Globus pallidus (tissue), 1 donor: Measurements from ENCODE around the gene PSME3IP1.

Source experiments
- DNase-seq: peaks from one replicate; pipeline ENCODE4 v3.0.0-alpha.2; 2015; ENCODE audit warnings: low spot score

PSME3IP1 gene

DNA sequence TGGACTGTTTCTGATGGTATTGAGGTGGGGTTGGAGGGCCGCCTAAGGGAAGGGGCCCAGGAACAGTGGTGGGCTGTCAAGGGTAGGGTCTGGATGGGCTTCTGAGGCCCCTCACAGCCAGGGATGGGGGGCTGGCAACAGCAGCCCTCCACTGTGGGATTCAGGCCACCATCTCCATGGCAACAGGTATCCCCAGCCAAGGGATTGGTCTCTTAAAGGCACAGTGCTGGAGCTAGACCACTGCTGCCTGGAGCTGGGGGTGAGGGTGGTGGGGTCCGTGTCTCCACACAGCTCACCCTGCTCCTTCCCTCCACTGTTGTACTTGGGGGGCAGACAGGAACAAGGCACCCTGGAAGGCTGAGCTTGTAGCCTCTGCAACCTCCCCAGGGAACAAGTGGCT is 41.8 kb downstream of the PSME3IP1 start:
- no peak for DNase-seq

DNA sequence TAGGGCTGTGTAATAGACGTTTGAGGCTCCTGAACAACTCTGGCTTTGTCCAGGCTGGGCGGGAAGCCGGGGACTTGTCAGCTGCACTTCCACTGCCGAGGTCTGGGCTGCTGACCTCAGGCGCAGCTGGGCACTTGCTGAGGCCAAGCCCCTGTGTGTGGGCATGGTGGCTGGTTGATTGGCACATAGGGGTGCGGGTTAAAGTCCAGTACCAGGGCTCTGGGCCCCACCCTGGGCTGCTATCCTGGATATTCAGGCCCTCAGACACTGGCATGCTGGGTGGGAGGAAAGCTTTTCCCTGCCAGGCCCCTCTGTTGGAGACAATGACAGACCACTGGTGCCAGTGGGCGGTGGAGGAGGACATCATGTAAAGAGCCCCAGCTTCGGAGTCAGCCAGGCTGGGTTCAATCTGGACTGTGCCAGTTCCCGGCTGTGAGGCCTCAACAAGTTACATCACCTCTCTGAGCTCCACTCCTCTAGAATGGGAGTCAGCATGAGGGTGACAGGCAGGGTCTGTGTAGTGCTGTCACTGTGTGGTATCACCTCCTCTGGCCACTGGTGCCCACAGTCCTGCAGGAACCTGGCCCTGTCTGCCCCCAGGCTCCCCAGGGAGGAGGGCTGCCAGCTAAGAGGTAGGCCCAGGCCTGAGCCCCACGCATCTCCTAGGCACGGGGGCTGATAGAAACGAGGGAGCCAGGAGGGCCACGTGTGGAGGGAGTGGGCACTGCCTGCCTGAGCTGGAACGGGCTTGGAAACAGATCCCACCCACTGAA is 42.5 kb downstream of the PSME3IP1 start:
- DNase-seq = peak; percentile 98

GRCh38 chr16:57141822-57142631 is 43.8 kb downstream of the PSME3IP1 start:
- DNase-seq = no peak

GRCh38 chr16:57140931-57141668 is 44.7 kb downstream of the PSME3IP1 start:
- DNase-seq = no peak

- no peak for DNase-seq
Measured at GRCh38 chr16:57138281-57138935, 47.4 kb downstream of the PSME3IP1 start.

DNA sequence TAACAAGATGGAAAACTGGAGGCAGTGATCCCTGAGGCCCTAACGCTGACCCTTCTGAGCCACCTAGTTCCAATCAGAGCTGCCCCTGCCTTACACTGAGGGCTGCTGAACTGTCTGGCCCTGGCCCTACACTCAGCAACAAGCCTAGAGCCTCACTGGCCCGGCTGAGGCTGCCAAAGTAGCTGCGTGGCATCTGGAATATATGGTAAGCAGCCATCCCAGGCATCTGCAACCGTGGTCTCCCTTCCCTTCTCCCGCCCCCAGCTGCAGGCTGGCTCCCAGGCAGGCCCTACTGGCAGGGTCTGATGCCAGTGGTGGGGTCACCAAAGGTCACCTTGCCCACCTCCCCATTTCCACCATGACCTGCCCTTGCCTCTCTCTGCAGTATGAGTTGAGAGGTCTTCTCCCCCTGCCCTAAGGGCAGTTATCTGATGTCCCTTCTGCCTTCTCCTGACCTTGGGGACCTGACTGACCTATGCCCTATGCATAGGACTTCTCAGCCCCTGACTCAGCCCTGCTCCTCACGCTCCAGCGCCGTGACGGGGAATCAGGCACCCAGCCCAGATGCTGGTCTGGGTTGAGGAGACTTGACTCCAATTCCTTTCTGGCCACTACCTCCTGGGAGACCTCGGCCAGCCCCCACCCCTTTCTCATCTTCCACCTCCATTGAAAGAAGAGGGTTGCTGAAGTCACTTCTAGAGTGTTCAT is 48.1 kb downstream of the PSME3IP1 start:
- DNase-seq = no peak

GRCh38 chr16:57137043-57137442 is 48.8 kb downstream of the PSME3IP1 start:
- DNase-seq = no peak

DNA sequence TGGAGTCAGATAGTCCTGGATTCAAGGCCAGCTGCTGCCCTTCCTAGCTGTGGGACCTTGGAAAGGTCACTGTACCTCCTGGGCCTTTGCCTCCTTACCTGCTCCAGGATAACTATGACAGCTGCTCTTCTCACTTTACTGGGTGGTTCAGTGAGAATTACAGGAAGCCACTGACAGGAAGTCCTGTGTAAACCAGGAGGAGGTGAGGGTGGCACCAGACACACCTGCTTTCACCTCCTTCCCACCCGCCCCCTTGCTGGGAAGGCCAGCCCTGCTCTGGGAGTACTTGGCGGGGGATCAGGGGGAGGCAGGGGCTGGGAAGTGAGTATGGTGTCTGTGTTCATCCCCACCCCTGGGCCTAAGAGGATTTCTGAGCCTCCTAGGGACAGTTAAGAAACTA is 50.9 kb downstream of the PSME3IP1 start:
- no peak for DNase-seq

DNA sequence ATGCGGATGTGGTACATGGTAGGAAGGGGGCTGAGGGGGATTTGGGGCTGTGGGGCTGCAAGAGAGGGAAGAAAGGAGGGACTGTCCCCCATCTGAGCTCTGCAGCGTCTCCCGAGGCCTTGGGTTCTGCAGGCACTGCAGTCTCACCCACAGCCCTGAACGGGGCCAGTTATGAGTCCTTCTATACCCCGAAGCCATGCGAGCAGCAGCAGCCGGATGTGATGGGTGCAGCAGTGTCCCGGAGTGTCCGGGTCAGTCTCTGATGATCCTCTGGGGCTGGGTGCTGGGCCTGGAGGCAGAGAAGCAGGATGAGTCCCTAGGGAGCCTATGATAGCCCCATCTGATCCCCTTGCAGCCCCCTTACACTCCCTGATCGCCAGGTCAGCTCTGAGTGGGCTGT is 52.0 kb downstream of the PSME3IP1 start:
- DNase-seq = no peak

GRCh38 chr16:57133031-57133430 is 52.8 kb downstream of the PSME3IP1 start:
- DNase-seq = no peak

- no peak for DNase-seq
Measured at GRCh38 chr16:57132470-57132869, 53.4 kb downstream of the PSME3IP1 start.

- DNase-seq = peak; percentile 96
Measured at GRCh38 chr16:57131351-57131970, 54.4 kb downstream of the PSME3IP1 start.

DNA sequence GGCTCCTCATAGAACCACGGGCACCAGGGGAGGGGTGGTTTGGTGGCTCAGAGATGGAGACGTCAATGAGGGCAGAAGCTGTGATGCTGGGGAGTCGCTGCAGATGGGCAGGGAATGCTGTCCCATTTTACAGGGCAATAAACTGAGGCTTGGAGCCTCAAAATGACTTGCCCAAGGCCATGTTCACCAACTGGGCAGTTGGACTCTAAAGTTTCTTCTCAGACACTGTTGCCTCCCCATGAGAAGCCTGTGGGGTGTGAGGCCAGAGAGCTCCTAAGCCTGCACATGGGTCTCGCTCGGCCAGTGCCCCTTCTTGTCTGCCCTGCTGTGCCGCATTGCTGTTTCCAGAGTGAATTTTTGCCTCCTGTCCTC is 54.9 kb downstream of the PSME3IP1 start:
- DNase-seq = no peak

DNA sequence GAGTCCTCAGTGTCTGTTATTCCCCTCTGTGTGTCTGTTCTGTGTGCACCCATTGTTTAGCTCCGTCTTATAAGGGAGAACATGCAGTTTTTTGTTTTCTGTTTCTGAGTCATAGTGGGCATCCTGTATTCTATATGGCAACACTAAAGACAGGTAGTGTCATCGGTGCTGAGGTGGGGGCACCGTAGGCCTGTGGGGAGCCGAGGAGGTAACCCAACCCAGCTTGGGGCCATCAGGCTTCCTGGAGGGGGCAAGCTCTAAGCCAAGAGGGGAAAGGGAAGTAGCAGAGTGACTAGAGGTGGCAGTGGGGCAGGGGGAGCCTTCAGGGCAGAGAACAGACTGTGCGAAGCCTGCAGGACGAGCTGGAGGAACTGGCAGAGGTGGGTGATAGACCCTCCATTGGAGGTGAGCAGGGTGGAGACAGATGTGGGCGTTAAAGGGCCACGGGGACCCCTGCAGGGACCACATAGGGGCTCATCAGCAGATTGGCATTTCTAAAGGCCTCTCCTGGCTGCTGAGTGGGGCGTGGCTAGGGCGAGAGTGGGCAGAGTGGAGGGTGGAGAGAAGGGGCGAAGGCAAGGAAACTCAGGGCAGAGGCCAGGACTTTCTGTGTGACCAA is 57.0 kb downstream of the PSME3IP1 start:
- no peak for DNase-seq

GRCh38 chr16:57127836-57128235 is 58.0 kb downstream of the PSME3IP1 start:
- no peak for DNase-seq

- DNase-seq = no peak
Measured at GRCh38 chr16:57127037-57127763, 58.6 kb downstream of the PSME3IP1 start.

DNA sequence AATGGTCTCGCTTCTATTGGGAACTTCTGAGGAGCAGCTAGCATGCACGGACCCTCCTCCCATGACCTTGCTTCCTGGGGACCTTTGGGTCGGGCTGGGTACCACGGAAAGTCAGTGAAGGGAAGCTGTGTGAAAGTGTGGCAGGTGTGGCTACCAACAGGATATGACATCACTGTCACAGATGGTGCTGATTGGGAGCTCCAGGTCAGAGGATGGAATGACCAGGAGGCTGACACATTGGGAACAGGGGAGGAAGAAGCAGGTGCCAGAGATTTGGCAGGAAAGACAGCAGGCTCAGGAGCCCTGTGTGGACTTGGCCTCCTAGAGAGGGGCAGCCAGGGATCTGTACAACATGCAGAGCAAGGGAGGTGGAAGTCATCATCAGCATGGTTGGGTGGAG is 59.4 kb downstream of the PSME3IP1 start:
- no peak for DNase-seq

GRCh38 chr16:57125969-57126368 is 59.9 kb downstream of the PSME3IP1 start:
- no peak for DNase-seq

DNA sequence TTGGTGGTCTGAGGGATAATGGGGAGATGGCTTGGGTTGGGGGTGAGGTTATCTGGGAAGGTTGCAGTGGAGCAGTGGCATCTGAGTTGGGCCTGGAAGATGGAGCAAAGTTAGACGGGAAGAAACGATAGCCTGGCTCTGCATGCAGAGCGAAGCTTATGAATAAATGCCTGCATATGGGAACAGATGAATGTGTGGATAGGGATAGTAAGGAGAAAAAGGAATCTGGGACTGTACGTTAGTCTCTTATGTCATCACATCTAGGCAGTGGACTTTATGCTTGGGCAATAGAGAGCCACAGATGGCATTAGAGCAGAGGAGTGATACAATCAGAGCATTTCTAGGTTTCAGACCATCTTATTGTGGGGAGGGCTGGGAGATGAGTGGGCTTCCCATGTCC is 60.5 kb downstream of the PSME3IP1 start:
- DNase-seq = no peak
